GM12892 (cell line): Measurements from ENCODE around the gene UGT1A6.

ENCODE experiments used
- DNase-seq: peaks from one replicate; pipeline ENCODE4 v3.0.0; 2011; ENCODE audit not compliant: insufficient read length
- FAIRE-seq: peaks from 2 replicates; lab custom pipeline; 2011; peaks lifted over from hg19 to GRCh38; lab: Jason Lieb, UNC
- POLR2A ChIP-seq: IDR thresholded peaks from 2 replicates; pipeline ENCODE4 v1.6.1; 2011; ENCODE audit warnings: low read depth, low read length, control low read depth
- POLR2AphosphoS5 ChIP-seq: IDR thresholded peaks from 2 replicates; pipeline ENCODE4 v1.6.1; 2011; ENCODE audit warnings: low read depth, low read length, control low read depth
- TAF1 ChIP-seq: IDR thresholded peaks from 2 replicates; pipeline ENCODE4 v1.6.1; 2011; ENCODE audit warnings: low read depth, mild to moderate bottlenecking, control low read depth, low read length, borderline replicate concordance

UGT1A6 gene

DNA sequence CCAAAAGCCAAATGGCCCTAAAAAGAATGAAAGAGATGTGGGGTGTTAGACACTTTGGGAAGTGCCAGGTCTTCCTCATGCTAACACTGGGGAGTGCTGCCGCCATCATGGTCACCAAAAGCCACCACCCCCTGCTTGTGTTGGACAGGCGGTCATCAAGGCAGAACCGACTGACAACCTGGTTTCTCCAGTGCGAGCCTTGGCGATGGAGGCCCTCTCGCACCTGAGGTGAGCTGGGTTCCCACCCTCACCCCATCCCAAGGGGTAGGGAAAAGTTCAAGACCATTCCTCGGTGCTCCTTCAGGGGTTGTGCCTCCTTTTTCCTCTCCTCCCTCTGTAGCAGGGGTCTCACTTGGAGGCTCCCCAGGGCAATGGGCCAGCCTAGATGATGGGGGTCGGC is 119.0 kb downstream of the UGT1A6 start:
- FAIRE-seq (no peak), DNase-seq (no peak)
- TF ChIP-seq TAF1 = no peak
- TF ChIP-seq POLR2A = no peak
- TF ChIP-seq POLR2AphosphoS5 = no peak

DNA sequence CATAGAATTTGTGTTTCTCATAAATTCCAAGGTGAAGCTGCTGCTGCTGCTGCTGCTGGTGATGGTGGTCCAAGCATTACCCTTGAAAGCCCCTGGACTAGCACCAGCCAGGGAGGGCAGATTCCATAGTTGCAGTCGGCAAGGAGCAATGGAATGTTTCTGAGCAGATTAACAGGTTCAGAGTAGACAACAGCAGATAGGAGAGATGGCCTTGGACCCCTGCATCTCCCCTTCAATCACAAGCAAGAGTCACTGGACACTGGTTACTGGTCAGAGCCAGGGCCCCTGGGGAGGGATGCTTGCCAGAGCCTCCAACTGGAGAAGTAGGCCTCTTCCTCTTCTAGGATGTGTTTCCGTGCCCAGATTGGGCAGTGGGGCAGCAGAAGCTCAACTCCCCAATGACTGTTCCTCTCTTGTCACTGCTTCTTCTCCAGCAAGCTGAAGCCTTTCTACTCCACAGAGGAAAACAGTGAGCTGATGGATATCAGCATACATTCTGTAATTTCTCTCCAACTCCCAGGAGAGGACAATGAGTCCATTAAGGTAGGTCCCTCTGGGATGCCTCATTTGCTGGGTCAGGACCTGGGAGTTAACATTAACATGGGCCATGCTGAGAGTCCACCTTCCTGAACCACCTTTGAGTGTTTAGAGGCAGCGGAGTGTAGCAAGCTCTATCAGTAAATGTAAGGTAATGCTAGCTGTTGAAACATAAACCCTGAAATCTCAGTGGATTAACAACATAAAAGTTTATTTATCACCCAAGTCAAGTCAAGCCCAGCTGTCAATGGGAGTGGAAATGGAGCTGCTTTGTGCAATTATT is 120.8 kb downstream of the UGT1A6 start:
- no peak for FAIRE-seq
- DNase-seq = no peak
- no peak for TF ChIP-seq POLR2AphosphoS5
- no peak for TF ChIP-seq TAF1
- no peak for TF ChIP-seq POLR2A

DNA sequence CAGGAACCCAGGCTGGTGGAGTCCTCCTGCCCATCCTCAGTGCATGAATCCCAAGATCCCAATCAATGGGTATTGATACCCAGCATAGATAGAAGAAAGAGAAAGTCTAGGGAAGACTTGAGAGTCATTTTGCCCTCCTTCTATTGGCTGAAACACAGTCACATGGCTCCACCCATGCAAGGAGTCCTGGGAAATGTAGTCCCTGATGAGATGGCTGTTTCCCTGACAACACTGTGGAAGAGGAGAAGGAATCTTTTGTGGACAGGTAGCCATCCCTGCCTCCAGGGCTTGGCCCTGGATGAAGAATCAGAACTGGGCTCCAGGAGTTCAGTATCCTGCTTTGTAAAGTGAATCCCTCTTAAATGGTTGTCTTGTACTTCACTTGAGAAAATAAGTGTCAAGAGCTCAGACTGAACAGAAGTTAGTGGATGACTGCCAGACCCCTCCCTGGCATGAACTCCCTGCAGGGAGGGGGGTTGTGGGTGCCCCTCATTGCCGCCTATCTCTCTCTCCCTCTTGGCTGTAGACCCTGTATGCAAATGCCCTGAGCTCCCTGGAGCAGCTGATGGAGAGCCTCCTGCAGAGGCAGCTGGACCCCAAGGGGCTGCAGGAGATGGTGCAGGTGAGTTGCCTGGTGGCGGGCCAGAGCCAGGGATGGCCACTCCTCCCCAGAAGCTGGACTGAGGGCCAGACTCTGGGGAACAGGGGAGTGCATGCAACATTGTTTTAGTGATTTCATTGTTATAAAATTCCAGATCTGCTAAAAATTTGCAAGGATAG is 121.6 kb downstream of the UGT1A6 start:
- FAIRE-seq = no peak
- TF ChIP-seq TAF1 = no peak
- TF ChIP-seq POLR2A = no peak
- TF ChIP-seq POLR2AphosphoS5 = no peak
- no peak for DNase-seq

DNA sequence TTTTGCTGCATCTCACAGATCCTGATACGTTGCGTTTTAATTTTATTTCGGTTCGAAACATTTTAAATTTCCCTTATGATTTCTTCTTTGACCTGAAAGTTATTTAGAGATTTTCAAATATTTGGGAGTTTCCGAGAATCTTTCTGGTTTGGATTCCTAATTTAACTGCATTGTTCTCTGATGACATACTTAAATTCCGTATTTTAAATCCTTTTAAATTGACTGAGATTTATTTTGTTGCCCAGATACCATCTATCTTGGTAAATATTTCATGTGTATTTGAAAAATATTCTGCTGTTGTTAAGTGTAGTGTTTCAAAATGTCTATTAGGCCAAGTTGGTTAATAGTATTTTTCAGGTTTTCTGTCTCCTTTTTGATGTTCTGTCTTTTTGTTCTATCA is 123.2 kb downstream of the UGT1A6 start:
- TF ChIP-seq POLR2AphosphoS5 = no peak
- TF ChIP-seq POLR2A = no peak
- TF ChIP-seq TAF1 = no peak
- FAIRE-seq (no peak), DNase-seq (no peak)

DNA sequence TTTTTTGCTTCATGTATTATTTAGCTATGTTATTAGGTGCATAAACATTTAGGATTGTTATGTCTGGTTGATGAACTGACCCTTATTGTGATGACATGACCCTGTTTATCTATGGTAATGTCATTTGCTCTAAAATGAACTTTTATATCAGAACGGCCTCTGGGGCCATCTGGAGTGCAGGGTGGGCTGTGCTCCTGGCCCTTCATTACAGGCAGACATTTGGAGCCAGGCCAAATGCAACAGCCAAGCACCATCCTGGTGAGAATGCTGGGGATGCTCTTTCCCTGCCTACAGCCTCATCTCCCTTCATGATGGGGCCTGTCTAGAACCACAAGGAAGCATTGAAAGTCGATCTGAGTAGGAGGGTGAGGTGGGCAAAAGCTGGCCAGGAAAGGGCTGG is 123.6 kb downstream of the UGT1A6 start:
- DNase-seq (no peak), FAIRE-seq (no peak)
- no peak for TF ChIP-seq POLR2AphosphoS5
- no peak for TF ChIP-seq POLR2A
- TF ChIP-seq TAF1 = no peak

DNA sequence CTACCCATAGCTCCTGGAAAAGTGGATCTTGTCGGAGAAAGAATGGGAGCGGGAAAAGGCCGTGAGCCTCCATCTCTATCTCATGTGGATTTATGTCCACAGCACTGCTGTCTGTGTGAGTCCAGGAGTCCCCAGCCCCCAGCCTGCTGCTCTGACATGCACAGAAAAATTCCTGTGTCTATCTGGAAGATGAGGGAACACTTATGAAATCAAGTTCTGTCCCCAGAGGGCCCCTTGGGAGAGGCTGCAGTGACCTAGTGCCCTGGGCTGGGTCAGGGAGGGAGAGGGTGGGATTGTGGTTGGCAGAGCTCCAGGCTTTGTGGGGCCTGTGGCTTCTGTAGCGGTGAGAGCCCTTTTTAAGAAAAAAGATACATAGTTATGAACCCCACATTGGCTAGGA is 124.1 kb downstream of the UGT1A6 start:
- DNase-seq = no peak
- FAIRE-seq = no peak
- TF ChIP-seq POLR2AphosphoS5 (no peak), POLR2A (no peak), TAF1 (no peak)

DNA sequence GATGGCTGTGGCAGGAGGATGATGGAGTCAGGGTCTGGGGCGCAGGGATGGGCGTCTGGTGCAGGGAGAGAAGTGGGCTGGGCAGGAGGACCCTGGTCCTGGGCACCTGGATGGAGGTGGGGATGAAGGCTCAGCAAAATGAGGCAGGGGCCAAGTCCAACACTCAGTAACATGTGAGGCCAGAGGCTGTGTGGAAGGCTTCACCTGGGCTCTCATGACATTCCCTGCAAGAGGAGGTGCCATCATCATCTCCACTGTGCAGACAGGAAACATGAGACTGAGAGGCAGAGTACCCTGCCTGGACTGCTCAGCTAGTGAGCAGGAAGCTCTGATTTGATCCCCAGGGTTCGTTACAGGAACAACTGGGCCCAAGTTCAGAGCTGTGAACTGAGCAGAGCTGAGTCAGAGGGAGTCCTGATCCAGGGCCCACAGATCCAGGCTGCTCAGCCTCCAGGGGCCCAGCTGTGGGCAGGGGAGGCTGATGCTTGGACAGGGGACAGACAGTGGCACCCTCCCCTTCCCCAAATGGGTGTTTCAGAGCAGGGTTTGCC is 124.7 kb downstream of the UGT1A6 start:
- FAIRE-seq (no peak), DNase-seq (no peak)
- TF ChIP-seq POLR2A (no peak), TAF1 (no peak), POLR2AphosphoS5 (no peak)

DNA sequence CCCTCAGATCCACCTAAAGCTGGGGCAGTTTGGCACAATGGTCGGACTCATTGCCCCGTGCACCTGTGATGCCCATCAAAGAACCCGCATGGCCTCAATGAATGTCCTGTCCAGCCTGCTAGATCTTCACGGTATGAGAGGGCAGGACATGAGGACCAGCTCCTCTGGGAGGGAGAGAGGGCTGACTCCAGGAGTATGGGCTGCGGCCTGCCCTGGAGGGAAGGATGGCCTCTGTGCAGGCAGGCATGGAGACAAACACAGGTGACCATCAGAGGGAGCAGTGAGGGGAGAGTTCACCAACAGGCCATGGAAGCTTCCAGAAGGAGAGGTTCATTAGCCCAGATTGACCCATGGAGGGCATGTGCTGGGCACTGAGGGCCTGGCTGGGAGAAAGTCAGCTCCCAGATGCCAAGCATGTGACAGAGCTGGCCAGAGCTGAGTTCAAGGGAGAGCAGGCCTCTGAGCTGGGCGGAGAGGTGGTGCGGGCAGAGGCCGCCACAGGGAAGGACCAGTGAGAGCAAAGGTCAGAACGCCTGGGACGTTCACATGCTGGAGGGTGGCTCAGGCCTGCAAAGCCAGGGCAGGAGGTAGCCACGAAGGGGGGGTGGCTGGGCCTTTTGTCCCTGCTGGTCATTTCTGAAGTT is 125.4 kb downstream of the UGT1A6 start:
- FAIRE-seq (no peak), DNase-seq (no peak)
- TF ChIP-seq POLR2AphosphoS5 (no peak), TAF1 (no peak), POLR2A (no peak)

DNA sequence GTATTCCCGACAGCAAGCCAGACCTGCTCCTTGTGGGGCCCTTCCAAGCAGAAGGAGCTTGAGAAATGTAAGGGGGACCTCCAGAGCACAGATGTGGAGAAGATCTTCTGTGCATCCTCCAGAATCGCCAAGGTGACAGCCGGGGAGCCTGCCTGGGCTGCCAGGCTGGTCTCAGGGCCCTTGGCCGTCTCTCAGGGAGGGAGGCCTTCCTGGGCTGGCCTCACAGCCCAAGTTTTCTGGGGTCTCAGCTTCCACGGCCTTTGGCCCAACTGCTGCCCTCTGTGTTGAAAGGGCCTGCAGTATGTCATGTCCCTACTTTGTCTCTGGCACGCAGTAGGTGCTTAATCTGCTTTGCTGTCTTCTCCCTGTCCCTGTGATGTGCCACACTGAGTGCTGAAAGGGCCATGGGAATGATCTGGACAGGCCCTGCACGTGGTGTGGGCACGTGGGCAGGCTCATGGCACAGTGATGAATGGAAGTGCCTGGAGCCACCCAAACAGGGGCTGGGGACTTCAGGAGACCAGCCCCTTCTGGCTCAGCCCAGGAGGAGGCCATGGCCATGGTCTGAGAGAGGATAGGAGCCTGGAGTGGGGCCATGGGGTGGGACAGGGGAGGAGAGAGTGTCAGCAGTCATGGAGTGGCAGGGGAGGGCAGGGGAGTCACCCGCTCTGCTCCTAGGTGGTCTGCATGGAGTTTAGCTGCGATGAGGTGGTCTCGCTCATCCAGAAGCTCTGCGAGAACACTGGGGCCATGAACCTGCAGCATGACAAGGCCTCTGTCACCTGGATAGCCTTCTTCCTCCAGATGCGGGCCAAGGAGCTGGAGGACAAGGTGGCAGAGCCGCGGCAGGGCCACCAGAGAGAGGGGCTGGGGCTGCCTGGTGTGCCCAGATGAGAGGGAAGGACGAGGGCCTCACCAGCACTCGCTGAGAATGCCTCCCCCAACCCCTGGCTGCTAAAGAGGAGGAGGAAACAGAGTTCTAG is 126.2 kb downstream of the UGT1A6 start:
- DNase-seq = no peak
- no peak for TF ChIP-seq POLR2A
- FAIRE-seq = no peak

DNA sequence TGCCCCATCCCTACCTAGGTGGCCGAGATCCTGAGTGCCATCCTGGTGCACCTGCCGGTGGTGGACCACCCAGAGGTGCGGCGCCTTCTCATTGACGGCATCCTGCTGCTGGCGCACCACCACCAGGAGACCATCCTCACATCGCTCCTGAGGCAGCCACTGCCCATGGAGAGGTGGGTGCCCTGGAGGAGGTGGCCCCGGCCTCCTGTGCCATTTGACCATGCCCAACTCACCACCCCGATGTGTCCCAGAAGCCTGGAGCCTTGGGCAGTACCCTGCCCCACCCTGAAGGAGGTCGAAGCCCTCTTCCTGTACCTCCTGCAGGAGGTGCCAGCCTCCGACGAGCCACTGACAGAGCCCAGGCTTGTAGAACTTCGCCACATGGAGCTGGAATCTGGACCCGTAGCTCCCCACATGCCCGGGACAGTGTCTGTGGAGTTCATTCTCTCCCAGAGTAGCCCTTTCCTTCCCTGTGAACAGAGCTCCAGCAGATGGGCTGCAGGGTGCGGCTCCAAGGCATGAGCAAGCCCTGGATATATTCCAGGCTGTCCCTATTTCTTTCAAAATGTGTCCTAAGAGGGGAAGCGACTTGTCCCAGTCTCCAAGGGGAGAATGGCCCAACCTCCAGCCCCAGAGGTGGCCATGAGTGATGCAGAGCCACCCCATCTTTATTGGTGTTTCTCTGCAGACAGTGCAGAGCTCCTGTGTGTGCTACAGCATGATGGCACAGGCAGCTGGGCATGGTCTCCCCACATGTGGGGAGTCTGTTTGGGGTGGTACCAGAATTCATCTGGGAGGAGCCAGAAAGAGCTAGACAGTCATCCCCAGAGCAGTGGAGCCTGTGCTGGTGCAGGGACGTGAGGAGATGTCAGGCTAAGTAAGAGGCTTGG is 127.4 kb downstream of the UGT1A6 start:
- no peak for DNase-seq
- TF ChIP-seq POLR2A (no peak), POLR2AphosphoS5 (no peak), TAF1 (no peak)
- FAIRE-seq = no peak

DNA sequence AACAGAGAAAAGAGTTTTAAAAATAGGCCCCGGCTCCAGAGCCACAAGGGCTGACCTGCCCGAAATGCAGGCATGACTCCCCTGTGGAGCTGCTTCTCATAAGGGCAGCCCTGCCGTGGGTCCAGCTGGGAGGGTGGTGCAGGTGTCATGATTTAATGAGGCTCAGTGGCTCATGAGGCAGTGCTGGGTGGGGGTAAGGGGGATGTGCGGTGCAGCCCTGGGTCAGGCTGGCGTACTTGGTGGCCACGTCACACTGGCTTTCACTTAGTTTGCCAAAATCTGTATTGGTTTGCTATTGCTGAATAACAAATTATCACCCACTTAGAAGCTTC is 128.1 kb downstream of the UGT1A6 start:
- no peak for DNase-seq
- TF ChIP-seq POLR2A = no peak
- no peak for TF ChIP-seq POLR2AphosphoS5
- no peak for TF ChIP-seq TAF1
- no peak for FAIRE-seq
